ENCODE data around the gene GNG8. TPM values are rescaled to one million over a fixed set of nuclear protein-coding genes. Genes with fewer than 3 reads are reported as not detected.

The GNG8 gene
- total RNA-seq, 1 donor from 2014 or later: 13.2 TPM

- intact Hi-C loops (cut with micrococcal nuclease): loop anchor here (1.0 kb wide), 1 partner anchor 9 kb away; no protein-coding TSS in a partner anchor
These were observed 15.3 kb downstream of the GNG8 start for GRCh38 chr19:46620716-46621115.

GRCh38 chr19:46620267-46620666 is 15.7 kb downstream of the GNG8 start:
- intact Hi-C loops (cut with micrococcal nuclease): loop anchor here (1.0 kb wide), 1 partner anchor 9 kb away; no protein-coding TSS in a partner anchor

GRCh38 chr19:46618670-46619231 is 17.3 kb downstream of the GNG8 start:
- intact Hi-C loops (cut with micrococcal nuclease): loop anchor here (1.0 kb wide), 1 partner anchor 16 kb away; no protein-coding TSS in a partner anchor

GRCh38 chr19:46617601-46618000 is 18.4 kb downstream of the GNG8 start:
- intact Hi-C loops (cut with micrococcal nuclease): loop anchor here (2.0 kb wide), 1 partner anchor 15 kb away; no protein-coding TSS in a partner anchor

GRCh38 chr19:46616631-46617322 is 19.2 kb downstream of the GNG8 start:
- intact Hi-C loops (cut with micrococcal nuclease): loop anchor here (2.0 kb wide), 1 partner anchor 14 kb away; no protein-coding TSS in a partner anchor

- intact Hi-C loops (cut with micrococcal nuclease): loop anchor here (2.0 kb wide), 1 partner anchor 13 kb away; no protein-coding TSS in a partner anchor
These were observed 20.0 kb downstream of the GNG8 start for GRCh38 chr19:46615966-46616365.

GRCh38 chr19:46614114-46614722 is 21.8 kb downstream of the GNG8 start:
- intact Hi-C loops (cut with micrococcal nuclease): loop anchor here (1.0 kb wide), 2 partner anchors 20 to 48 kb away; no protein-coding TSS in a partner anchor

GRCh38 chr19:46613525-46613924 is 22.5 kb downstream of the GNG8 start:
- intact Hi-C loops (cut with micrococcal nuclease): no loop called here

- intact Hi-C loops (cut with micrococcal nuclease): loop anchor here (1.0 kb wide), 2 partner anchors 9 to 10 kb away; partner anchors contain the start of gene CALM3
These were observed 24.2 kb downstream of the GNG8 start for GRCh38 chr19:46611776-46612175.

- intact Hi-C loops (cut with micrococcal nuclease): loop anchor here (1.0 kb wide), 1 partner anchor 9 kb away; no protein-coding TSS in a partner anchor
These were observed 24.9 kb downstream of the GNG8 start for GRCh38 chr19:46610851-46611770.

- intact Hi-C loops (cut with micrococcal nuclease): no loop called here
These were observed 25.6 kb downstream of the GNG8 start for GRCh38 chr19:46610413-46610775.

- intact Hi-C loops (cut with micrococcal nuclease): loop anchor here (10.0 kb wide), 1 partner anchor 745 kb away; the partner anchor contains the start of genes FOXA3 and SYMPK
These were observed 26.2 kb downstream of the GNG8 start for GRCh38 chr19:46609511-46610412.

GRCh38 chr19:46608581-46609345 is 27.2 kb downstream of the GNG8 start:
- intact Hi-C loops (cut with micrococcal nuclease): loop anchor here (10.0 kb wide), 1 partner anchor 744 kb away; the partner anchor contains the start of genes FOXA3 and SYMPK

GRCh38 chr19:46608178-46608577 is 27.8 kb downstream of the GNG8 start:
- intact Hi-C loops (cut with micrococcal nuclease): loop anchor here (10.0 kb wide), 1 partner anchor 743 kb away; the partner anchor contains the start of genes FOXA3 and SYMPK

GRCh38 chr19:46607448-46607841 is 28.6 kb downstream of the GNG8 start:
- intact Hi-C loops (cut with micrococcal nuclease): loop anchor here (10.0 kb wide), 1 partner anchor 743 kb away; the partner anchor contains the start of genes FOXA3 and SYMPK

- intact Hi-C loops (cut with micrococcal nuclease): loop anchor here (10.0 kb wide), 1 partner anchor 742 kb away; the partner anchor contains the start of genes FOXA3 and SYMPK
These were observed 29.1 kb downstream of the GNG8 start for GRCh38 chr19:46606681-46607447.

GRCh38 chr19:46606019-46606418 is 30.0 kb downstream of the GNG8 start:
- intact Hi-C loops (cut with micrococcal nuclease): loop anchor here (10.0 kb wide), 1 partner anchor 741 kb away; the partner anchor contains the start of genes FOXA3 and SYMPK

- intact Hi-C loops (cut with micrococcal nuclease): loop anchor here (10.0 kb wide), 1 partner anchor 741 kb away; the partner anchor contains the start of genes FOXA3 and SYMPK
These were observed 30.6 kb downstream of the GNG8 start for GRCh38 chr19:46605356-46605821.
